Measurements from ENCODE around the gene HSD17B12.
"Not testable (repeated sequence)": the region's sequence is repeated elsewhere in the genome, so short reads cannot be mapped to it uniquely, and the experiment has no call there.

HSD17B12 gene

DNA sequence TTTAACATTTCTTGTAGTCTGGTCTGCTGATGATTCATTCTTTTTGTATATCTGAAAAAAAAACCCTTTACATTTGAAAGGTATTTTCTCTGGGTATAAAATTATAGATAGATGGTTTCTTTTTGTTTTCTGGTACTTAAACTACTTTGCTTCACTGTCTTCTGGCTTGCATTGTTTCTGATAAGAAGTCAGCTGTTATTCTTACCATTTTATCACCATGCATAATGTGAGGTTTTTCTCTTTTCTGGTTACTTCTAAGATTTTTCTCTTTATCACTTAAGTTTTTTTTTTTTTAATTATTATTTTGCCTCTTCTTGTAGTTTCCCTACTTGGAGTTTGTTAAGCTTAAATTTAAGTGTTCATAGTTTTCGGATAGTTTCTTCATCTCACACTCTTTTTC, 84.7 kb downstream of the HSD17B12 start:
- POLR2A ChIA-PET = interaction anchor here (0.7 kb wide), 1 partner anchor 1773 kb away, joined by 5 read pairs; no protein-coding TSS in a partner anchor
- no peak for DNase-seq (ENCODE audit: extremely low spot score)
- no peak for TF ChIP-seq CTCF (IDR thresholded peaks at IDR 0.05; ENCODE audit: control extremely low read depth, extremely low read depth, low read depth, missing control alignments)
- CTCF ChIA-PET = no interaction called here

GRCh38 chr11:43768654-43769053, 88.1 kb downstream of the HSD17B12 start:
- CTCF ChIA-PET = interaction anchor here (1.1 to 1.7 kb wide), 2 partner anchors 16 to 23 kb away, joined by 3 to 4 read pairs; no protein-coding TSS in a partner anchor
- DNase-seq (ENCODE audit: extremely low spot score); POLR2A ChIA-PET: not testable (repeated sequence)

GRCh38 chr11:43770173-43770572, 89.6 kb downstream of the HSD17B12 start:
- no peak for TF ChIP-seq CTCF (IDR thresholded peaks at IDR 0.05; ENCODE audit: control extremely low read depth, extremely low read depth, low read depth, missing control alignments)
- no peak for DNase-seq (ENCODE audit: extremely low spot score)
- POLR2A ChIA-PET = no interaction called here
- CTCF ChIA-PET = interaction anchor here (1.7 kb wide), 1 partner anchor 17 kb away, joined by 4 read pairs; no protein-coding TSS in a partner anchor

DNA sequence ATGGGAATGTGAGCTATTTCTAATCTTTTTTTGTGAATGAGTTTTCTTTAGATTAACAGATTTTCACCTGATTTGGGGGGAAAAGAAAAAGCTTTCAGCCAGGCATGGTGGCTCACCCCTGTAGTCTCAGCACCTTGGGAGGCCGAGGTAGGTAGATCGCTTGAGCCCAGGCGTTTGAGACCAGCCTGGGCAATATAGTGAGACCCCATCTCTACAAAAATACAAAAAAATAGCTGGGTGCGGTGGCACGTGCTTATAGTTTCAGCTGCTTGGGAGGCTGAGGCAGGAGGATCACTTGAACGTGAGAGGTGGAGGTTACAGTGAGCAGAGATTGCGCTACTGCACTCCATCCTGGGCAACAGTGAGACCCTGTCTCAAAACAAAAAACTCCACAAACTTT, 92.2 kb downstream of the HSD17B12 start:
- ChIA-PET POLR2A (no interaction called here), CTCF (interaction anchor here (1.0 to 1.3 kb wide), 2 partner anchors 13 to 79 kb away, joined by 3 to 4 read pairs; no protein-coding TSS in a partner anchor)
- DNase-seq (ENCODE audit: extremely low spot score) = no peak
- TF ChIP-seq CTCF (IDR thresholded peaks at IDR 0.05; ENCODE audit: control extremely low read depth, extremely low read depth, low read depth, missing control alignments) = no peak

DNA sequence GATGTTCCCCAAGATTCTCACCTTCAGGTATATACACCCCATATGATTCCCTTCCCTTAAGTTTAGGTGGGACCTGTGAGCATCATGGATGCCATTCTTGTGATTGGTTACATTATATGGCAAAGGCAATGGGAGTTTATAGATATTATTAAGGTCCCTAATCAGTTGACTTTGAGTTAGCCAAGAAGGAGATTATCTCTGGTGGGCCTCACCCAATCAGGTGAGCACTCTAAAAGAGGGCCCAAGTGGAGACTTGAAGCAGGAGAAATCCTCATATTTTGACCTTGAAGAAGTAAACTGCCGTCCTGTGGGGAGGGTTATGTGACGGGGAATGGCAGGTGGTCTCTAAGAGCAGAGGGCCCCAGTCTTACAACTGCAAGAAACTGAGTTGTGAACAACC, 94.2 kb downstream of the HSD17B12 start:
- ChIA-PET CTCF (no interaction called here), POLR2A (no interaction called here)
- DNase-seq (ENCODE audit: extremely low spot score) = no peak
- TF ChIP-seq CTCF (IDR thresholded peaks at IDR 0.05; ENCODE audit: control extremely low read depth, extremely low read depth, low read depth, missing control alignments) = no peak

DNA sequence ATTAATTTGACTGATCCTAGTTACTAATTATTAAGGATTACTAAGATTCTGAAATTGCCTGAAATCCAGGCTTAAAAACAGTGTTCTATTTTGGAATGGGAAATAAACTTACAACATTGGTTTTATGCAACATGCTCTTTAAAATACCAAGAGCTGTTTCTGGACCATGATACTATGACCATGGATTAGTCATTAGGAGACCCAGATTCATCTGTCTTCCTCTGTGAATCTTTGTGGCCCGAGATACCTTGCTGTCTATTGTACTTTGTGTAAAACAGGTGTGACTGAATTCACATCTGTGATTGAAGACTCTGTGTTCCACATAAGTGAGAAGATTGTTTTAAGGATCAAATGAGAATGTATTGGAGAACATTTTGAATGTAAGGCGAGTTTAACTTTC, 98.8 kb downstream of the HSD17B12 start:
- DNase-seq (ENCODE audit: extremely low spot score) = no peak
- no peak for TF ChIP-seq CTCF (IDR thresholded peaks at IDR 0.05; ENCODE audit: control extremely low read depth, extremely low read depth, low read depth, missing control alignments)
- ChIA-PET CTCF (no interaction called here), POLR2A (no interaction called here)

- ChIA-PET POLR2A (interaction anchor here (0.5 kb wide), 1 partner anchor 49 kb away, joined by 4 read pairs; no protein-coding TSS in a partner anchor), CTCF (no interaction called here)
- no peak for DNase-seq (ENCODE audit: extremely low spot score)
- no peak for TF ChIP-seq CTCF (IDR thresholded peaks at IDR 0.05; ENCODE audit: control extremely low read depth, extremely low read depth, low read depth, missing control alignments)
These were observed 103.8 kb downstream of the HSD17B12 start for GRCh38 chr11:43784301-43784700.
